Stimulated activated CD8-positive, alpha-beta memory T cell treated with anti-CD3 and anti-CD28 coated beads, Interleukin-2, amount 100 ng/mL, for 1 hour (primary cell): ENCODE measurements around the gene ADI1.
A peak's percentile ranks its signal among the peaks of the same experiment; 100 is the strongest.

Experiments
- DNase-seq, 2 donors: peaks; one replicate each; pipeline ENCODE4 v3.0.0-alpha.2; 2020; ENCODE audit warnings: low read depth in 2 of 2

ADI1 gene

DNA sequence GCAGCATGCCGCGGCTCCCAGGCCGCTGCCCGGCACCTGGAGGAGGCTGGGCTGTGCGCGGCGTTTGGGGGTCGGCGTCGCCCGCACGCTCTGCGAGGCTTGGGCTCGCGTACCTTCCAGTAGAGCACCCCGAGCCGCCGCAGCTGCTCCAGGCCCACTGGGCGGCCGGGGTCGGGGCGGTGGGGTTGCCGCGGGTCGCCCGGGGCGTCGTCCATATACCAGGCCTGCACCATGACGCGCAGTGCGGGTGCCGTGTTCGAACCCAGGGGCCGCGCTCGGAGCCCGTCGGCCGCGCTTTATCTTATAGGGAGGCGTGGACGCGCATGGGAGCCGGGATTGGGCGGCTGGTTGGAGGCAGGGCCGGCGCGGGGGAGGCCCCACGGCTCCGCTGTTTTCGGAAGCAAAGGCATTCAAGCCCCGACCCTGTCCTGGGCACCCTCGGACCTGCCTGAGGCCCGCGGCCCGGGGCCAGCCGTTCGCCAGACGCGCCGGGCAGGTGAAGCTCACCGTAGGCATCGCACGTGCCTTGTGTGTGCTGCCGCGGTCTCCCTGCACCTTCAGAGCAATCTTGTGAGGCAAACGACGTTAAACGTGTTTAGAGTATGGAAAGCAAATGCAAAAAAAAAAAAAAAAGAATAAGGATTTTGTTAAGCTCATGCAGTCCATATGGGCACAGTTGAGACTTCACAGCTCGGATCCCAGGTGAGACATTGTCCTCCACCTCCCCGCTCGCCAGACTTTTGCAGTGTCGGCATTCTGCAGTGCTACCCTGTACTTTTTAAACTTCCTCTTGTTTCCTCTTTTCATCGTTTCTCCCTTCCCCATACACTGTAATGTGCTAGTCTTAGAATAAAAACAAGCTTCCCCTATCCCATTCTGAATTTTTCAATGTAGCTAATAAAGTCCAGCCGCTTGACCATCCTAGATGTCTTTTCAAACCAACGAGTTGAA lies at the start of gene ADI1:
Gene ADI1 (minus strand): TSS at position 277 of the 951 bp plus-strand sequence. CDS start 44 bp downstream, at position 233.
- peak; percentile 45 to 53 for DNase-seq

GRCh38 chr2:3566806-3567205 lies 47.5 kb upstream of the ADI1 start:
- DNase-seq = no peak

GRCh38 chr2:3565117-3565516 lies 45.8 kb upstream of the ADI1 start:
- no peak for DNase-seq

- DNase-seq = no peak
Measured at GRCh38 chr2:3563521-3563976, 44.2 kb upstream of the ADI1 start.

GRCh38 chr2:3558205-3559014 lies 39.1 kb upstream of the ADI1 start, which contains the start of gene RNASEH1:
Gene RNASEH1, minus strand, starts transcription at chr2:3558333. Its CDS starts 73 bp downstream, at chr2:3558260.
- peak; percentile 97 to 99 for DNase-seq

- DNase-seq = peak in 1 of 2 donors; percentile 4
Measured at GRCh38 chr2:3557639-3558204, 38.4 kb upstream of the ADI1 start.

DNA sequence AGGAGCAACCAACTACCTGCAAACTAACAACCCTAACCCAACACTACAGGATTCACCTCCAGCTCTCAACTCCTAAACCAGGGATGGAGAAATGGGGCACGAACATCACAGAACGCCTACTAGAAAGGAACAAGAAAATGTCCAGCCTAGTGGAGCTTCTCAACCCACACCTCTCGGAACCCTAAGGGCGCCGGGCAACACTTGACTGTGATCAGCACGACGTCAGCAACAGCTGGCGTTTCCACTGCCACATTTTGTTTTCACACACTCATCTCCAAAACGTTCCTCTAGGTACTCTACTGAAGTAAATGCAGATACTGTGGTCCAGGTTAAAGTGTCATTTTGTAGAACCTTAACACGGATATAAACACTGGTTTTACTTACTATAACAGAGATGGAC lies 34.6 kb upstream of the ADI1 start:
- DNase-seq = no peak

GRCh38 chr2:3547915-3548314 lies 28.6 kb upstream of the ADI1 start:
- DNase-seq = no peak

DNA sequence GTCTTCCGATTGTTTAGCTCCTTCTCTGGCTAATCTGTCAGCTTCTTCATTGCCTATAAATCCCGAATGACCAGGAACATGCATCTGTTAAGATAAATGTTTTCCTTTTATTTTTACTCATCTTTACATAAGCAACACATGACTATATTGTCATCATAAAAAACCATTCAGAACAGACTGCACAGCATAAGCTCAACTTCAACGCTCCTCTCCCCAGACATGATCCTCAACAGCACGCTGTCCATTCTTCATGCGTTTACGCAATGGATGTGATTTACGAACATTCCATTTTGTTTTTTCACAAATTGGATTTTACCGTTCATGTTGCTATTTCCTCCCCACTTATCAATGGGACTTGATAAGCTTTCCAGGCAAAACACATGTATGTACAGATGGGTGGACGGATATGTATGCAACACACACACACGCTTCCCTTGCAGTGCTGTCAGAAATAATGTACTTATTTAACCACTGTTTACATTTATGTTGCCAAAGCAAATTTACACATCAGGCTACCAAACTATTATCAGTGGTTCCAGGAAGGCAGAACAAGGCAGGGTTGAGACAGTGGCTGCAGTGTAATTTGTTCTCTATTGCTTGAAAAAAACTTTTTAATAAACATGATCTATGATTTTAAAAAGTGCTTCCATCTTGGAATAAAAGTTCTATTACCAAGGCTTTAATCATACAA lies 26.6 kb upstream of the ADI1 start:
- no peak for DNase-seq

- no peak for DNase-seq
Measured at GRCh38 chr2:3543023-3543683, 23.8 kb upstream of the ADI1 start.

DNA sequence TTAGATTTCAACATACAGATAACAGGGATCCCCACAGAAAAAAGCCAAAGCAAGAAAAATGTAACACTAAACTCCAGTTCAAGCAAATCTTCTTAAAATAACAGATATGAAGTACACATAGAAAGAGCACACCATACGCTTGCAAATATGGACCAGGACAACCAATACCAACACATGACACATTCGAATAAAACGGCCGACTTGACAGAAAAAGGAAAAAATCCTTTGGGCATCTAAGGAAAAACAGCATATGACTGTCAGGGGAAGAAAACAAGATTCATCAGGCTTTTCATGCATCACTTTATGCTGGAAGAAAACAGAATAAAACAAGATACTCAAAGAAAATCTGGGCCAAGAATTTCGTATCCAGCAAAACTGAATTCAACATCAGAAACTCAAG lies 22.8 kb upstream of the ADI1 start:
- DNase-seq = no peak

- no peak for DNase-seq
Measured at GRCh38 chr2:3539836-3540235, 20.5 kb upstream of the ADI1 start.

DNA sequence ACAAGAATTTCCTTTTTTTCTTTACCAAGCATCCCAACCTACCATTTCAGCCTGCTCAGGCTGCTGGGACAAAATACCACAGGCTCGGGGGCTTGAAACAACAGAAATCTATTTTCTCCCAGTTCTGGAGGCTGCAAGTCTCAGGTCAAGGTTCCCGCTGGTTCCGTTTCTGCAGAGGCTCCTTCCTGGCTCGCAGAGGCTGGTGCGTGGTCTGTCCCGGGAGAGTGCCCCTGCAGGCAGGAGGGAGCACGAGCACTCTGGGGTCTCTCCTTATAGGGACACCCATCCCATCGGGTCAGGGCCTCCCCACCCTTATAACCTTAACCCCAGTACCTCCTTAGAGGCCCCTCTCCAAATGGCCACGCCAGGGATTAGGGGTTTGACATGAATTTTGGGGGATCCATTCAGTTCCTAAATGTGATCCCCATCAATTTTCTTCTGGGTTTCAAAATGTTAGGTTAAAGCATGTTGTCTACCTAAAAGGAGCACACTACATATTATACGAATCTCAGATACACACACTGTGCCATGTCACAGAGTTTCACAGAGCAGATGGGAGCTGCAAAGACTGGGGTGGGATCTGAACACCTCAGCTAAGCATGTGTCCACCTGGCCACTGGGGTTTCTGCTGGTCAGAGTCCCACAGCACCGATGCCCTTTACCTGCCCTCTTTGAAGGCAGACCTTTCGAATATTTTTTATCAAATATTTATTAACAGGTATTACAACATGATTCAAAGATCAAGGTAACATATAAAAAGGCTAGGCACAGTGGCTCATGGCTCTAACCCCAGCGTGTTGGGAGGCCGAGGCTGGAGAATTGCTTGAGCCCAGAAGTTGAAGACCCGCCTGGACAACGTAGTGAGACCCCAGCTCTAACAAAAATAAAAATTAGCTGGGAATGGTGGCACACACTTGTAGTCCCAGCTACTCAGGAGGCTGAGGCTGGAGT lies 17.6 kb upstream of the ADI1 start:
- no peak for DNase-seq

GRCh38 chr2:3535794-3536681 lies 16.7 kb upstream of the ADI1 start:
- no peak for DNase-seq

DNA sequence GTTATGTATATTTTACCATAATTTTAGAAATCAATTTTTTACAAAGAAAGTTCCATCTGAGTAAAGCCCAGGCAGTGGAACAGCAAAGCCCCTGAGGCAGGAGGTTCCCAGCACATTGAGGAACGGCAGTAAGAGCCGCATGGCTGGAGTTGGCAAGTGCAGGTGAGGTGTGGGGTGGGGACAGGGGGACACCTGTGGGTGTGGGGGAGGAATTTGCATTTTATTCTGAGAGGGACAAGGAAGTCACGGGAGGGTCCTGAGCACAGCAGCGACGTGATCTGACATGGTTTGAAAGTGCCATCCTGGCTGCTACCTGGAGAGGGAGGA lies 16.1 kb upstream of the ADI1 start:
- no peak for DNase-seq

DNA sequence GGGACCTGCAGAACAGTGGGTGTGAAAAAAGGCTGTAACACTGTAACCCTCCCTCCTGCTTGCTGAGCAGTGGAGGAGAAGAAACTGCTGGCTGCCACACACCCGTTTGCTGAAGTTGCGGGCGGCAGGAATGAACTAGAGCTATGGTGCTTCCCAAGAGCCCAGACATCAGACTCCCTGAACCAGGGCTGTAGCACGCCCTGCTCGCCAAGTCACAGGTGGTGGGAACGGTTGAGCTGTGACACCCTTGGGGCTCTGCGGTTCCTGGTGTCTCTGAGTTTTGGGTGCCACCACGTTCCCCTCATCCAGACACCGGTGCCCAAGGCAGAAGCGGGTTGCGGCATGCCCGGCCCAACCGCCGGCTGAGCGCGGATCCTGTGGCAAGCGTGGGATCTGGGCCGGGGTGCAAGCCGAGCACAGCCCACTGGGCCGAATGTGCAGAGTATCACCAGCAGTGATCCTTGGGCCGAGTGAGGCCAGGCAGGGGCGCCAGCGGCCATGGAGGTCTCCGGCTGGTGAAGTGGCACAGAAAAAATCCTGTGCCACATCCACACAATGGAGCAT lies 15.0 kb upstream of the ADI1 start:
- no peak for DNase-seq

- DNase-seq = no peak
Measured at GRCh38 chr2:3533836-3534235, 14.5 kb upstream of the ADI1 start.

- DNase-seq = no peak
Measured at GRCh38 chr2:3532941-3533340, 13.6 kb upstream of the ADI1 start.
